ENCODE measurements around the gene TEX30. TPM values are rescaled to one million over a fixed set of nuclear protein-coding genes. Genes with fewer than 3 reads are reported as not detected.

The TEX30 gene
- total RNA-seq, 1 donor from 2014 or later = 11.1 TPM

- DNase-seq (ENCODE audit: low spot score) = no peak
- H3K27ac Mint-ChIP-seq (ENCODE audit: unreplicated experiment) = no peak overlapping the region
- peaks cover 54% of the 10 kb centered on the region for H3K9me3 Mint-ChIP-seq (ENCODE audit: low read depth)
- peaks cover 4% of the 10 kb centered on the region for H3K36me3 Mint-ChIP-seq (ENCODE audit: low read depth)
- no peak for TF ChIP-seq CTCF (IDR thresholded peaks at IDR 0.05)
- no peaks in the 10 kb centered on the region for H3K4me1 Mint-ChIP-seq (ENCODE audit: low read depth)
- peaks cover 22% of the 10 kb centered on the region for H3K27me3 Mint-ChIP-seq (ENCODE audit: low read depth)
- no peak overlapping the region for H3K4me3 Mint-ChIP-seq (ENCODE audit: unreplicated experiment)
These were observed 31.5 kb downstream of the TEX30 start for GRCh38 chr13:102742101-102742500.

GRCh38 chr13:102729560-102730270 is 43.9 kb downstream of the TEX30 start:
- no peaks in the 10 kb centered on the region for H3K9me3 Mint-ChIP-seq (ENCODE audit: low read depth)
- H3K4me1 Mint-ChIP-seq (ENCODE audit: low read depth) = peaks cover 14% of the 10 kb centered on the region
- no peak for DNase-seq (ENCODE audit: low spot score)
- peaks cover 6% of the 10 kb centered on the region for H3K27me3 Mint-ChIP-seq (ENCODE audit: low read depth)
- peak; percentile 46 for TF ChIP-seq CTCF (IDR thresholded peaks at IDR 0.05)
- H3K27ac Mint-ChIP-seq (ENCODE audit: unreplicated experiment) = peak overlapping the region; percentile 73
- peaks cover 2% of the 10 kb centered on the region for H3K36me3 Mint-ChIP-seq (ENCODE audit: low read depth)
- peak overlapping the region; percentile 11 for H3K4me3 Mint-ChIP-seq (ENCODE audit: unreplicated experiment)

GRCh38 chr13:102726430-102726829 is 47.2 kb downstream of the TEX30 start:
- no peaks in the 10 kb centered on the region for H3K9me3 Mint-ChIP-seq (ENCODE audit: low read depth)
- H3K36me3 Mint-ChIP-seq (ENCODE audit: low read depth) = no peaks in the 10 kb centered on the region
- no peak overlapping the region for H3K27ac Mint-ChIP-seq (ENCODE audit: unreplicated experiment)
- no peak for TF ChIP-seq CTCF (IDR thresholded peaks at IDR 0.05)
- H3K27me3 Mint-ChIP-seq (ENCODE audit: low read depth) = peaks cover 1% of the 10 kb centered on the region
- no peak for DNase-seq (ENCODE audit: low spot score)
- peaks cover 17% of the 10 kb centered on the region for H3K4me1 Mint-ChIP-seq (ENCODE audit: low read depth)
- H3K4me3 Mint-ChIP-seq (ENCODE audit: unreplicated experiment) = no peak overlapping the region

- H3K9me3 Mint-ChIP-seq (ENCODE audit: low read depth) = no peaks in the 10 kb centered on the region
- TF ChIP-seq CTCF (IDR thresholded peaks at IDR 0.05) = peak; percentile 88
- peaks cover 10% of the 10 kb centered on the region for H3K4me1 Mint-ChIP-seq (ENCODE audit: low read depth)
- H3K36me3 Mint-ChIP-seq (ENCODE audit: low read depth) = no peaks in the 10 kb centered on the region
- H3K27me3 Mint-ChIP-seq (ENCODE audit: low read depth) = peaks cover 1% of the 10 kb centered on the region
- DNase-seq (ENCODE audit: low spot score) = no peak
- no peak overlapping the region for H3K27ac Mint-ChIP-seq (ENCODE audit: unreplicated experiment)
- no peak overlapping the region for H3K4me3 Mint-ChIP-seq (ENCODE audit: unreplicated experiment)
These were observed 48.7 kb downstream of the TEX30 start for GRCh38 chr13:102724923-102725322.

GRCh38 chr13:102721800-102722231 is 51.8 kb downstream of the TEX30 start:
- H3K4me1 Mint-ChIP-seq (ENCODE audit: low read depth) = peaks cover 4% of the 10 kb centered on the region
- no peak for DNase-seq (ENCODE audit: low spot score)
- no peak overlapping the region for H3K4me3 Mint-ChIP-seq (ENCODE audit: unreplicated experiment)
- peaks cover 2% of the 10 kb centered on the region for H3K9me3 Mint-ChIP-seq (ENCODE audit: low read depth)
- no peak for TF ChIP-seq CTCF (IDR thresholded peaks at IDR 0.05)
- no peak overlapping the region for H3K27ac Mint-ChIP-seq (ENCODE audit: unreplicated experiment)
- no peaks in the 10 kb centered on the region for H3K36me3 Mint-ChIP-seq (ENCODE audit: low read depth)
- H3K27me3 Mint-ChIP-seq (ENCODE audit: low read depth) = peaks cover 1% of the 10 kb centered on the region
